HCT116 (cell line): ENCODE measurements around the gene ENGASE.

Experiments
- CEBPB ChIP-seq: IDR thresholded peaks from 2 replicates; pipeline ENCODE4 v1.6.1; 2012; ENCODE audit warnings: low read depth
- EZH2 ChIP-seq: fragments of 200-600 bp; sonication (generic); IDR thresholded peaks from 2 replicates; pipeline ENCODE4 v1.6.1; 2017; ENCODE audit warnings: antibody characterized with exemption, mixed run types
- POLR2A ChIP-seq: IDR thresholded peaks from 2 replicates; pipeline ENCODE4 v1.7.0; 2011; ENCODE audit warnings: borderline replicate concordance; ENCODE audit not compliant: insufficient read depth, insufficient read length; ENCODE audit errors: extremely low read depth
- POLR2AphosphoS5 ChIP-seq: IDR thresholded peaks from 2 replicates; pipeline ENCODE4 v1.6.1; 2011; ENCODE audit warnings: mild to moderate bottlenecking, low read depth, low read length, moderate library complexity
- RAD21 ChIP-seq: IDR thresholded peaks from 2 replicates; pipeline ENCODE4 v1.6.1; 2012; ENCODE audit warnings: low read depth, mild to moderate bottlenecking
- SP1 ChIP-seq: IDR thresholded peaks from 2 replicates; pipeline ENCODE4 v1.6.1; 2012; ENCODE audit warnings: low read depth
- SRF ChIP-seq: IDR thresholded peaks from 2 replicates; pipeline ENCODE4 v1.6.1; 2012; ENCODE audit warnings: low read depth
- YY1 ChIP-seq: IDR thresholded peaks from 2 replicates; pipeline ENCODE4 v1.6.1; 2011; ENCODE audit warnings: low read length, low read depth, moderate library complexity, mild to moderate bottlenecking; ENCODE audit not compliant: insufficient replicate concordance; ENCODE audit errors: extremely low read depth
- ZFX ChIP-seq: fragments of 450-650 bp; IDR thresholded peaks from 2 replicates; pipeline ENCODE4 v1.6.1; 2017
- TF ChIP-seq, protein P1 (sequence below), 3 experiments: fragments of 200-600 bp in 1 of 3; sonication (generic) in 1 of 3; IDR thresholded peaks in 2 of 3; conservative IDR thresholded peaks in 1 of 3; 2 replicates each; pipeline ENCODE4 v1.5.1; 2012 to 2017; ENCODE audit warnings: low read depth in 2 of 3, low read length in 2 of 3, antibody characterized with exemption in 1 of 3, borderline replicate concordance in 1 of 3, control low read depth in 1 of 3, mild to moderate bottlenecking in 1 of 3, mixed read lengths in 1 of 3, mixed run types in 1 of 3, moderate library complexity in 1 of 3; ENCODE audit not compliant: insufficient read depth in 1 of 3
- TF ChIP-seq, protein P2 (sequence below): IDR thresholded peaks from 2 replicates; pipeline ENCODE4 v1.6.1; 2012

DNA sequence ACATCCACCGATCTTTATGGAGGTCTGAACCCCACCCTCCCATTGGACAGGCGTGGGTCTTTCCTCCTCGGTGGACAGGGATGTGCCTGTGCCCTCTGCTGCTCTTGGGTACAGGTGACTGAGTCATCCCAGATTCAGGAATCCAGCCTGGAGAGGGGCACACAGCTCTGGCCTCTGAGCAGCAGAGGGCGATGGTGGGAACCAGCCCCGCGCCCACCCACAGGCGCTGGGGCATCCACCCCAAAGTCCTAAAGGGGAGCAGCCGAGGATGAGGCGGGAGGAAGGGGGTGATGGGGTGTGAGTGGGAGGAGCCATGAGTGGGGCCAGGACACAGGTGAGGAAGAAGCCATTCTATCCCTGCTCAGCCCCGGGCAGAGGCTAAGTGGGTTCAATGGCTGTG lies 35.0 kb downstream of the ENGASE start:
- TF ChIP-seq ZFX, result no peak
- TF ChIP-seq, protein P1, sequence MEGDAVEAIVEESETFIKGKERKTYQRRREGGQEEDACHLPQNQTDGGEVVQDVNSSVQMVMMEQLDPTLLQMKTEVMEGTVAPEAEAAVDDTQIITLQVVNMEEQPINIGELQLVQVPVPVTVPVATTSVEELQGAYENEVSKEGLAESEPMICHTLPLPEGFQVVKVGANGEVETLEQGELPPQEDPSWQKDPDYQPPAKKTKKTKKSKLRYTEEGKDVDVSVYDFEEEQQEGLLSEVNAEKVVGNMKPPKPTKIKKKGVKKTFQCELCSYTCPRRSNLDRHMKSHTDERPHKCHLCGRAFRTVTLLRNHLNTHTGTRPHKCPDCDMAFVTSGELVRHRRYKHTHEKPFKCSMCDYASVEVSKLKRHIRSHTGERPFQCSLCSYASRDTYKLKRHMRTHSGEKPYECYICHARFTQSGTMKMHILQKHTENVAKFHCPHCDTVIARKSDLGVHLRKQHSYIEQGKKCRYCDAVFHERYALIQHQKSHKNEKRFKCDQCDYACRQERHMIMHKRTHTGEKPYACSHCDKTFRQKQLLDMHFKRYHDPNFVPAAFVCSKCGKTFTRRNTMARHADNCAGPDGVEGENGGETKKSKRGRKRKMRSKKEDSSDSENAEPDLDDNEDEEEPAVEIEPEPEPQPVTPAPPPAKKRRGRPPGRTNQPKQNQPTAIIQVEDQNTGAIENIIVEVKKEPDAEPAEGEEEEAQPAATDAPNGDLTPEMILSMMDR (IDR thresholded peaks at IDR 0.05 in 2 of 3, conservative IDR thresholded peaks at IDR 0.05 in 1 of 3; ENCODE audit: borderline replicate concordance in 1 of 3, insufficient read depth in 1 of 3, low read depth in 2 of 3, low read length in 2 of 3), result peak in 2 of 3 experiments; percentile 60 to 68; a peak in 5 of 6 replicates
- no peak for TF ChIP-seq POLR2AphosphoS5
- TF ChIP-seq POLR2A, result no peak
- TF ChIP-seq, protein P2, sequence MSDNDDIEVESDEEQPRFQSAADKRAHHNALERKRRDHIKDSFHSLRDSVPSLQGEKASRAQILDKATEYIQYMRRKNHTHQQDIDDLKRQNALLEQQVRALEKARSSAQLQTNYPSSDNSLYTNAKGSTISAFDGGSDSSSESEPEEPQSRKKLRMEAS, result no peak
- TF ChIP-seq SP1, result no peak
- no peak for TF ChIP-seq YY1
- TF ChIP-seq SRF, result no peak
- TF ChIP-seq EZH2, result no peak
- TF ChIP-seq RAD21, result no peak
- no peak for TF ChIP-seq CEBPB
